ENCODE results near the gene DNAH6. TPM values are rescaled to one million over a fixed set of nuclear protein-coding genes. Genes with fewer than 3 reads are reported as not detected.

The DNAH6 gene
- total and polyA plus RNA-seq, 10 of the 15 experiments (the other 5 are each of a cell fraction or from before 2014, with no cell fraction given): 0.07 to 1.0 (median 0.29) TPM

DNA sequence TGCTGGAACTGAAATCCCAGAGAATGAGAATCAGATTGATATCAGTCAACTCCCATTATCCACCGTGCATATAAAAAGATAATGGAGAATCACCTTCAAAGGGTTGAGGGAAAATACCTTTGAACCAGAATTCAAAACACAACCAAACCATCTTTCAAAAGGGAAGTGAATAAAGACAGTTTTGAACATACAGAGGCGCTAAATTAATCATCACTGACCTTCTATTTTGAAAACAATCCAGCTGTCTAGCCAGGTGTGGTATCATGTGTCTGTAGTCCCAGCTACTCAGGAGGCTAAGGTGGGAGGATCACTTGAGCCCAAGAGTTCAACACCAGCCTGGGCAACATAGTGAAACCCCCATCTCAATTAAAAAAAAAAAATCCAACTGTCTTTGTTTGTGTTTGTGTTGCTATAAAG, 300.9 kb downstream of the DNAH6 start (continued):
- TF ChIP-seq ETV6 (conservative IDR thresholded peaks at IDR 0.05 in 1 of 2, IDR thresholded peaks at IDR 0.05 in 1 of 2; ENCODE audit: borderline replicate concordance in 1 of 2, low read depth in 1 of 2) (peak in 1 of 2 experiments; percentile 76; a peak in 1 of 4 replicates), ZBED1 (IDR thresholded peaks at IDR 0.05; ENCODE audit: borderline replicate concordance) (peak; percentile 93), NR2C2 (IDR thresholded peaks at IDR 0.05; ENCODE audit: borderline replicate concordance, control insufficient read depth, insufficient read length, low read depth) (no peak), SPI1 (IDR thresholded peaks at IDR 0.05; ENCODE audit: borderline replicate concordance, insufficient read depth, low read depth, low read length) (peak; percentile 95), WRNIP1 (IDR thresholded peaks at IDR 0.05; ENCODE audit: borderline replicate concordance, low read depth, low read length) (no peak), NR2F1 (conservative IDR thresholded peaks at IDR 0.05) (peak; percentile 87), ZNF384 (IDR thresholded peaks at IDR 0.05; ENCODE audit: borderline replicate concordance, low read depth, low read length) (no peak), CTCF (IDR thresholded peaks at IDR 0.05 in 2 of 3, conservative IDR thresholded peaks at IDR 0.05 in 1 of 3; ENCODE audit: control insufficient read depth in 2 of 3, extremely low read depth in 1 of 3, insufficient read depth in 1 of 3, low read depth in 3 of 3, low read length in 3 of 3) (no peak), MYB (IDR thresholded peaks at IDR 0.05; ENCODE audit: borderline replicate concordance, low read depth, low read length) (peak; percentile 53; the same call in 1 of the 2 replicates), NFIC (IDR thresholded peaks at IDR 0.05; ENCODE audit: low read depth, low read length) (peak; percentile 99), DPF2 (IDR thresholded peaks at IDR 0.05) (peak; percentile 99), CHD2 (IDR thresholded peaks at IDR 0.05; ENCODE audit: borderline replicate concordance, low read depth, low read length) (peak; percentile 61; the same call in 1 of the 2 replicates), FOS (IDR thresholded peaks at IDR 0.05; ENCODE audit: borderline replicate concordance, extremely low read depth, insufficient read length) (no peak), ATF2 (IDR thresholded peaks at IDR 0.05; ENCODE audit: low read length) (peak; percentile 95), TAF1 (IDR thresholded peaks at IDR 0.05; ENCODE audit: borderline replicate concordance, low read depth, low read length) (no peak), POU2F2 (IDR thresholded peaks at IDR 0.05; ENCODE audit: borderline replicate concordance, low read depth, low read length) (peak; percentile 88; the same call in 2 of the 3 replicates), JUND (IDR thresholded peaks at IDR 0.05; ENCODE audit: low read depth, low read length) (peak; percentile 90), SREBF1 (IDR thresholded peaks at IDR 0.05; ENCODE audit: low read length) (no peak)
- TF ChIP-seq, protein P1, sequence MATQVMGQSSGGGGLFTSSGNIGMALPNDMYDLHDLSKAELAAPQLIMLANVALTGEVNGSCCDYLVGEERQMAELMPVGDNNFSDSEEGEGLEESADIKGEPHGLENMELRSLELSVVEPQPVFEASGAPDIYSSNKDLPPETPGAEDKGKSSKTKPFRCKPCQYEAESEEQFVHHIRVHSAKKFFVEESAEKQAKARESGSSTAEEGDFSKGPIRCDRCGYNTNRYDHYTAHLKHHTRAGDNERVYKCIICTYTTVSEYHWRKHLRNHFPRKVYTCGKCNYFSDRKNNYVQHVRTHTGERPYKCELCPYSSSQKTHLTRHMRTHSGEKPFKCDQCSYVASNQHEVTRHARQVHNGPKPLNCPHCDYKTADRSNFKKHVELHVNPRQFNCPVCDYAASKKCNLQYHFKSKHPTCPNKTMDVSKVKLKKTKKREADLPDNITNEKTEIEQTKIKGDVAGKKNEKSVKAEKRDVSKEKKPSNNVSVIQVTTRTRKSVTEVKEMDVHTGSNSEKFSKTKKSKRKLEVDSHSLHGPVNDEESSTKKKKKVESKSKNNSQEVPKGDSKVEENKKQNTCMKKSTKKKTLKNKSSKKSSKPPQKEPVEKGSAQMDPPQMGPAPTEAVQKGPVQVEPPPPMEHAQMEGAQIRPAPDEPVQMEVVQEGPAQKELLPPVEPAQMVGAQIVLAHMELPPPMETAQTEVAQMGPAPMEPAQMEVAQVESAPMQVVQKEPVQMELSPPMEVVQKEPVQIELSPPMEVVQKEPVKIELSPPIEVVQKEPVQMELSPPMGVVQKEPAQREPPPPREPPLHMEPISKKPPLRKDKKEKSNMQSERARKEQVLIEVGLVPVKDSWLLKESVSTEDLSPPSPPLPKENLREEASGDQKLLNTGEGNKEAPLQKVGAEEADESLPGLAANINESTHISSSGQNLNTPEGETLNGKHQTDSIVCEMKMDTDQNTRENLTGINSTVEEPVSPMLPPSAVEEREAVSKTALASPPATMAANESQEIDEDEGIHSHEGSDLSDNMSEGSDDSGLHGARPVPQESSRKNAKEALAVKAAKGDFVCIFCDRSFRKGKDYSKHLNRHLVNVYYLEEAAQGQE (IDR thresholded peaks at IDR 0.05; ENCODE audit: low read depth, low read length): 0 out of 2 replicates have a peak, but pooled peaks have one; percentile 7
- TF ChIP-seq, protein P2, sequence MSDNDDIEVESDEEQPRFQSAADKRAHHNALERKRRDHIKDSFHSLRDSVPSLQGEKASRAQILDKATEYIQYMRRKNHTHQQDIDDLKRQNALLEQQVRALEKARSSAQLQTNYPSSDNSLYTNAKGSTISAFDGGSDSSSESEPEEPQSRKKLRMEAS (IDR thresholded peaks at IDR 0.05; ENCODE audit: low read depth, low read length): no peak

Data from GM12878 (cell line).